Measurements from ENCODE around the gene WAPL. TPM values are rescaled to one million over a fixed set of nuclear protein-coding genes. Genes with fewer than 3 reads are reported as not detected.

WAPL gene
- total RNA-seq, 2 experiments from 2014 or later = 51.1 to 75.7 TPM

DNA sequence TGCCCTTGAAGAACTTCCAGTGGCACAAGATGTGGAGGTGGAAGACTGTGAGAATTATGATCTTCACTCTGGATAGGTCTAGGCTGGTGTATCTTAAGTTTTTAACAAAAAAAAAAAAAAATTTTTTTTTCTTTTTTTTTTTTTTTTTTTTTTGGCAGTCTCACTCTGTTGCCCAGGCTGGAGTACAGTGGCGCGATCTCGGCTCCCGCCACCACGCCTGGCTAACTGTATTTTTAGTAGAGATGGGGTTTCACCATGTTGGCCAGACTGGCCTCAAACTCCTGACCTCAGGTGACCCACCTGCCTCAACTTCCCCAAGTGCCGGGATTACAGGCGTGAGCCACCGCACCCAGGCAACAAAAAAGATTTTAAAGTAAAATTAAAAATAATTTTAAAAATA lies 37.9 kb downstream of the WAPL start:
- no peaks in the 10 kb centered on the region for H3K9me3 ChIP-seq (ENCODE audit: low read length)
- ChIA-PET POLR2A (interaction anchor here (0.6 to 1.6 kb wide), 7 partner anchors 9 to 1611 kb away, joined by 3 to 9 read pairs (median 3); no protein-coding TSS in a partner anchor), CTCF (ENCODE audit: unreplicated experiment) (no interaction called here)
- intact Hi-C loops (cut with micrococcal nuclease; ENCODE audit: unreplicated experiment) = no loop called here
- H3K4me2 ChIP-seq (ENCODE audit: low read length) = no peak overlapping the region
- DNase-seq (ENCODE audit: low spot score) = no peak
- H3K27ac ChIP-seq (ENCODE audit: low read depth, low read length, poor library complexity, severe bottlenecking) = no peak overlapping the region
- H3K4me1 ChIP-seq (ENCODE audit: insufficient read depth, low read length, poor library complexity, severe bottlenecking) = peaks cover 18% of the 10 kb centered on the region
- peaks cover 5% of the 10 kb centered on the region; the same call in 1 of the 2 replicates for H4K20me1 ChIP-seq (ENCODE audit: insufficient read depth, low read length)
- H3K36me3 ChIP-seq (ENCODE audit: insufficient read depth, low read length) = peaks cover 86% of the 10 kb centered on the region
- no peak overlapping the region for H2AFZ ChIP-seq (ENCODE audit: low read length)
- BruUV-seq (replicated peaks) = no TSS peak
- no peak overlapping the region for H3K4me3 ChIP-seq (ENCODE audit: low read depth, low read length, poor library complexity, severe bottlenecking)
- H3K9me2 ChIP-seq (ENCODE audit: insufficient read depth, low read length) = no peaks in the 10 kb centered on the region
- TF ChIP-seq, protein P1, sequence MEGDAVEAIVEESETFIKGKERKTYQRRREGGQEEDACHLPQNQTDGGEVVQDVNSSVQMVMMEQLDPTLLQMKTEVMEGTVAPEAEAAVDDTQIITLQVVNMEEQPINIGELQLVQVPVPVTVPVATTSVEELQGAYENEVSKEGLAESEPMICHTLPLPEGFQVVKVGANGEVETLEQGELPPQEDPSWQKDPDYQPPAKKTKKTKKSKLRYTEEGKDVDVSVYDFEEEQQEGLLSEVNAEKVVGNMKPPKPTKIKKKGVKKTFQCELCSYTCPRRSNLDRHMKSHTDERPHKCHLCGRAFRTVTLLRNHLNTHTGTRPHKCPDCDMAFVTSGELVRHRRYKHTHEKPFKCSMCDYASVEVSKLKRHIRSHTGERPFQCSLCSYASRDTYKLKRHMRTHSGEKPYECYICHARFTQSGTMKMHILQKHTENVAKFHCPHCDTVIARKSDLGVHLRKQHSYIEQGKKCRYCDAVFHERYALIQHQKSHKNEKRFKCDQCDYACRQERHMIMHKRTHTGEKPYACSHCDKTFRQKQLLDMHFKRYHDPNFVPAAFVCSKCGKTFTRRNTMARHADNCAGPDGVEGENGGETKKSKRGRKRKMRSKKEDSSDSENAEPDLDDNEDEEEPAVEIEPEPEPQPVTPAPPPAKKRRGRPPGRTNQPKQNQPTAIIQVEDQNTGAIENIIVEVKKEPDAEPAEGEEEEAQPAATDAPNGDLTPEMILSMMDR (conservative IDR thresholded peaks at IDR 0.05; ENCODE audit: low read length) = no peak
- no peak for TF ChIP-seq EZH2phosphoT487 (IDR thresholded peaks at IDR 0.05; ENCODE audit: borderline replicate concordance, low read depth, low read length)
- peaks cover 60% of the 10 kb centered on the region for H3K79me2 ChIP-seq (ENCODE audit: insufficient read depth, low read depth, low read length)

GRCh38 chr10:86481761-86482160 lies 39.8 kb downstream of the WAPL start:
- H3K4me3 ChIP-seq (ENCODE audit: low read depth, low read length, poor library complexity, severe bottlenecking) = no peak overlapping the region
- H3K4me2 ChIP-seq (ENCODE audit: low read length) = no peak overlapping the region
- peaks cover 61% of the 10 kb centered on the region for H3K79me2 ChIP-seq (ENCODE audit: insufficient read depth, low read depth, low read length)
- no peak overlapping the region for H3K27ac ChIP-seq (ENCODE audit: low read depth, low read length, poor library complexity, severe bottlenecking)
- DNase-seq (ENCODE audit: low spot score) = no peak
- no peaks in the 10 kb centered on the region for H4K20me1 ChIP-seq (ENCODE audit: insufficient read depth, low read length)
- peaks cover 12% of the 10 kb centered on the region for H3K4me1 ChIP-seq (ENCODE audit: insufficient read depth, low read length, poor library complexity, severe bottlenecking)
- no peaks in the 10 kb centered on the region for H3K9me3 ChIP-seq (ENCODE audit: low read length)
- intact Hi-C loops (cut with micrococcal nuclease; ENCODE audit: unreplicated experiment) = no loop called here
- POLR2A ChIA-PET = interaction anchor here (0.8 kb wide), 1 partner anchor 32 kb away, joined by 3 read pairs; no protein-coding TSS in a partner anchor
- CTCF ChIA-PET (ENCODE audit: unreplicated experiment) = no interaction called here
- no peaks in the 10 kb centered on the region for H3K9me2 ChIP-seq (ENCODE audit: insufficient read depth, low read length)
- peaks cover 79% of the 10 kb centered on the region for H3K36me3 ChIP-seq (ENCODE audit: insufficient read depth, low read length)
- H2AFZ ChIP-seq (ENCODE audit: low read length) = no peak overlapping the region
- TF ChIP-seq EZH2phosphoT487 (IDR thresholded peaks at IDR 0.05; ENCODE audit: borderline replicate concordance, low read depth, low read length) = no peak
- TF ChIP-seq, protein P1 (conservative IDR thresholded peaks at IDR 0.05; ENCODE audit: low read length) = no peak
- BruUV-seq (replicated peaks) = no TSS peak

- ChIA-PET POLR2A (interaction anchor here (0.7 to 1.9 kb wide), 5 partner anchors 9 to 88 kb away, joined by 3 to 7 read pairs (median 4); no protein-coding TSS in a partner anchor), CTCF (ENCODE audit: unreplicated experiment) (no interaction called here)
- Histone ChIP-seq H3K9me2 (ENCODE audit: insufficient read depth, low read length) (no peaks in the 10 kb centered on the region), H2AFZ (ENCODE audit: low read length) (no peak overlapping the region), H4K20me1 (ENCODE audit: insufficient read depth, low read length) (no peaks in the 10 kb centered on the region), H3K27ac (ENCODE audit: low read depth, low read length, poor library complexity, severe bottlenecking) (peak overlapping the region; percentile 8), H3K4me1 (ENCODE audit: insufficient read depth, low read length, poor library complexity, severe bottlenecking) (peaks cover 10% of the 10 kb centered on the region), H3K36me3 (ENCODE audit: insufficient read depth, low read length) (peaks cover 79% of the 10 kb centered on the region), H3K4me2 (ENCODE audit: low read length) (no peak overlapping the region), H3K79me2 (ENCODE audit: insufficient read depth, low read depth, low read length) (peaks cover 59% of the 10 kb centered on the region), H3K4me3 (ENCODE audit: low read depth, low read length, poor library complexity, severe bottlenecking) (no peak overlapping the region), H3K9me3 (ENCODE audit: low read length) (no peaks in the 10 kb centered on the region)
- intact Hi-C loops (cut with micrococcal nuclease; ENCODE audit: unreplicated experiment) = no loop called here
- no peak for DNase-seq (ENCODE audit: low spot score)
- no TSS peak for BruUV-seq (replicated peaks)
- no peak for TF ChIP-seq EZH2phosphoT487 (IDR thresholded peaks at IDR 0.05; ENCODE audit: borderline replicate concordance, low read depth, low read length)
- TF ChIP-seq, protein P1 (conservative IDR thresholded peaks at IDR 0.05; ENCODE audit: low read length) = no peak
Observed at GRCh38 chr10:86480571-86480970, 41.0 kb downstream of the WAPL start.
